Fibroblast of skin of abdomen (primary cell): Measurements from ENCODE around the gene PCAT6. TPM values are rescaled to one million over a fixed set of nuclear protein-coding genes. Genes with fewer than 3 reads are reported as not detected.
"Not testable (repeated sequence)": the region's sequence is repeated elsewhere in the genome, so short reads cannot be mapped to it uniquely, and the experiment has no call there.

Experiments used
- DNase-seq: peaks from one replicate; pipeline ENCODE4 v3.0.0-alpha.2; 2013
- polyA plus RNA-seq, 2 experiments: library from polyadenylated mRNA; unstranded; fragments of 120-200 nt; gene quantifications; one replicate each; pipeline ENCODE4 v1.2.1, GENCODE V29; 2013; ENCODE audit not compliant: insufficient read length in 2 of 2

Gene PCAT6
- 9.1 TPM for polyA plus RNA-seq (2013, experiment 1 of 2; ENCODE audit: insufficient read length)
- 9.3 TPM for polyA plus RNA-seq (2013, experiment 2 of 2; ENCODE audit: insufficient read length)

- peak; percentile 98 for DNase-seq
These were observed at the start of gene PCAT6 for GRCh38 chr1:202810615-202811295. Gene PCAT6, plus strand, starts transcription at chr1:202810954.

- DNase-seq: no peak
These were observed 48.7 kb upstream of the PCAT6 start for GRCh38 chr1:202762019-202762418.

GRCh38 chr1:202765721-202766120 lies 45.0 kb upstream of the PCAT6 start:
- DNase-seq: peak; percentile 58

- DNase-seq: no peak
These were observed 40.6 kb upstream of the PCAT6 start for GRCh38 chr1:202770135-202770534.

GRCh38 chr1:202781180-202781579 lies 29.6 kb upstream of the PCAT6 start:
- DNase-seq: no peak

GRCh38 chr1:202786804-202787203 lies 23.9 kb upstream of the PCAT6 start:
- DNase-seq: no peak

- no peak for DNase-seq
These were observed 22.0 kb upstream of the PCAT6 start for GRCh38 chr1:202788800-202789199.

GRCh38 chr1:202791077-202791747 lies 19.5 kb upstream of the PCAT6 start:
- no peak for DNase-seq

GRCh38 chr1:202794051-202794740 lies 16.6 kb upstream of the PCAT6 start:
- DNase-seq: no peak

- DNase-seq: not testable (repeated sequence)
These were observed 15.8 kb upstream of the PCAT6 start for GRCh38 chr1:202794931-202795330.

GRCh38 chr1:202796670-202797069 lies 14.1 kb upstream of the PCAT6 start:
- DNase-seq: no peak

- no peak for DNase-seq
These were observed 12.5 kb upstream of the PCAT6 start for GRCh38 chr1:202798260-202798659.

GRCh38 chr1:202798792-202799331 lies 11.9 kb upstream of the PCAT6 start:
- no peak for DNase-seq

GRCh38 chr1:202800742-202801141 lies 10.0 kb upstream of the PCAT6 start:
- no peak for DNase-seq

GRCh38 chr1:202801175-202801574 lies 9.6 kb upstream of the PCAT6 start:
- peak; percentile 71 for DNase-seq

GRCh38 chr1:202802034-202802433 lies 8.7 kb upstream of the PCAT6 start:
- no peak for DNase-seq

GRCh38 chr1:202802998-202803932 lies 7.5 kb upstream of the PCAT6 start:
- peak; percentile 47 for DNase-seq

GRCh38 chr1:202804126-202804525 lies 6.6 kb upstream of the PCAT6 start:
- DNase-seq: no peak

- DNase-seq: no peak
These were observed 4.6 kb upstream of the PCAT6 start for GRCh38 chr1:202805886-202806844.

- no peak for DNase-seq
These were observed 3.8 kb upstream of the PCAT6 start for GRCh38 chr1:202806845-202807450.
